Coronary artery (tissue), 2 donors: ENCODE measurements around the gene FOXN3.

Experiments used
- DNase-seq: peaks from one replicate; pipeline ENCODE4 v3.0.0-alpha.2; 2017; ENCODE audit warnings: low spot score
- H3K27ac ChIP-seq, 2 donors: fragments of 200-600 bp; sonication (generic); one replicate each; pipeline ENCODE4 v1.5.1; 2016 to 2019
- H3K4me3 ChIP-seq: fragments of 200-600 bp; sonication (generic); 2 replicates; pipeline ENCODE4 v1.5.1; 2016; ENCODE audit warnings: mild to moderate bottlenecking, moderate library complexity
- CTCF ChIP-seq: fragments of 200-600 bp; sonication (generic); IDR thresholded peaks from one replicate; pipeline ENCODE4 v1.5.1; 2019; ENCODE audit warnings: antibody characterized with exemption

FOXN3 gene

GRCh38 chr14:89352976-89353765 lies 63.9 kb downstream of the FOXN3 start:
- DNase-seq: no peak
- no peak overlapping the region for H3K4me3 ChIP-seq
- TF ChIP-seq CTCF: no peak
- no peak overlapping the region for H3K27ac ChIP-seq

- Histone ChIP-seq H3K27ac (peak overlapping the region; percentile 47 to 54), H3K4me3 (peak overlapping the region; percentile 33)
- no peak for DNase-seq
- no peak for TF ChIP-seq CTCF
These were observed 65.3 kb downstream of the FOXN3 start for GRCh38 chr14:89351516-89352404.

GRCh38 chr14:89351221-89351515 lies 65.9 kb downstream of the FOXN3 start:
- Histone ChIP-seq H3K4me3 (peak overlapping the region; percentile 33), H3K27ac (peak overlapping the region; percentile 47 to 54)
- TF ChIP-seq CTCF: no peak
- DNase-seq: no peak

GRCh38 chr14:89350152-89350551 lies 66.9 kb downstream of the FOXN3 start:
- no peak overlapping the region for H3K27ac ChIP-seq
- DNase-seq: no peak
- TF ChIP-seq CTCF: no peak
- H3K4me3 ChIP-seq: no peak overlapping the region

- no peak overlapping the region for H3K27ac ChIP-seq
- no peak for TF ChIP-seq CTCF
- H3K4me3 ChIP-seq: no peak overlapping the region
- no peak for DNase-seq
These were observed 67.6 kb downstream of the FOXN3 start for GRCh38 chr14:89349171-89350008.

- Histone ChIP-seq H3K27ac (no peak overlapping the region), H3K4me3 (no peak overlapping the region)
- TF ChIP-seq CTCF: no peak
- no peak for DNase-seq
These were observed 68.3 kb downstream of the FOXN3 start for GRCh38 chr14:89348722-89349121.
